ENCODE results near the gene TMEM115. TPM values are rescaled to one million over a fixed set of nuclear protein-coding genes. Genes with fewer than 3 reads are reported as not detected.

Gene TMEM115
- total and polyA plus RNA-seq, 2 of the 4 experiments (the other 2 are of a cell fraction): 35.3 to 47.3 TPM

- H3K36me3 ChIP-seq (ENCODE audit: control insufficient read depth, insufficient read depth, low read length): peaks cover 32% of the 10 kb centered on the region
- H3K27me3 ChIP-seq (ENCODE audit: control insufficient read depth, insufficient read depth, low read length): no peaks in the 10 kb centered on the region
- peak overlapping the region; percentile 17; the same call in 1 of the 2 replicates for H3K9ac ChIP-seq (ENCODE audit: low read depth, low read length)
- no peak overlapping the region for H2BK15ac ChIP-seq (ENCODE audit: low read depth, low read length)
- H3K4me2 ChIP-seq (ENCODE audit: low read depth, low read length): peak overlapping the region; percentile 48; the same call in 1 of the 2 replicates
- POLR2A ChIA-PET (ENCODE audit: unreplicated experiment): interaction anchor here (0.6 kb wide), 1 partner anchor 1214 kb away, joined by 16 read pairs; no protein-coding TSS in a partner anchor
- peaks cover 51% of the 10 kb centered on the region for H4K20me1 ChIP-seq (ENCODE audit: insufficient read depth, low read length)
- H2BK20ac ChIP-seq (ENCODE audit: low read depth, low read length): no peak overlapping the region
- peak overlapping the region in 1 of 2 experiments; percentile 74; a peak in 1 of 4 replicates for H4K8ac ChIP-seq (ENCODE audit: low read depth in 2 of 2, low read length in 2 of 2)
- no peak overlapping the region for H3K14ac ChIP-seq (replicated peaks; ENCODE audit: low read depth, low read length)
- CTCF ChIA-PET: interaction anchor here (0.7 to 1.0 kb wide), 3 partner anchors 10 to 81 kb away, joined by 3 read pairs; no protein-coding TSS in a partner anchor
- peaks cover 21% of the 10 kb centered on the region for H3K9me1 ChIP-seq (ENCODE audit: insufficient read depth, low read length)
- H2AK9ac ChIP-seq (replicated peaks; ENCODE audit: low read depth, low read length, poor library complexity): peak overlapping the region; percentile 63
- BruUV-seq (replicated peaks): no TSS peak
- H3K79me1 ChIP-seq (ENCODE audit: low read depth in 1 of 2, low read length in 2 of 2): peaks cover 39 to 62% of the 10 kb centered on the region in 2 experiments
- no peak overlapping the region for H3K4me3 ChIP-seq (ENCODE audit: insufficient read depth, low read depth, low read length)
- H3K4ac ChIP-seq (ENCODE audit: low read depth, low read length): peak overlapping the region; percentile 1
- WGBS, 2 experiments (ENCODE audit: extremely low coverage in 2 of 2, insufficient read length in 1 of 2): 80% methylated on average over 1 of the region's 12 CpGs; no CpG with 5 or more reads in 1 of the 2 experiments
- H4K5ac ChIP-seq (ENCODE audit: low read depth, low read length): no peak overlapping the region
- no peaks in the 10 kb centered on the region for H3K9me3 ChIP-seq (ENCODE audit: control insufficient read depth, insufficient read depth, low read length)
- H3K27ac ChIP-seq (ENCODE audit: insufficient read depth, low read length): peak overlapping the region; percentile 14; the same call in 1 of the 2 replicates
- no peak overlapping the region for H2AFZ ChIP-seq (replicated peaks; ENCODE audit: low read length, poor library complexity)
- in situ Hi-C loops (cut with MboI; ENCODE audit: low sequenced_read_pairs): loop anchor here (25.0 kb wide), 3 partner anchors 1053 to 1828 kb away; partner anchors contain the start of genes ABHD14B, GPR62, MANF and PCBP4
- intact Hi-C loops (cut with micrococcal nuclease): no loop called here
- peak overlapping the region; percentile 5; the same call in 1 of the 2 replicates for H2AK5ac ChIP-seq (ENCODE audit: low read depth, low read length)
- H3K4me1 ChIP-seq (ENCODE audit: control insufficient read depth, insufficient read depth, low read length): peaks cover 19% of the 10 kb centered on the region
- H3K18ac ChIP-seq (ENCODE audit: low read depth, low read length): no peak overlapping the region
- DNase-seq (peak; percentile 86), ATAC-seq (ENCODE audit: low read depth) (no peak)
- dilution Hi-C loops (cut with HindIII; ENCODE audit: low sequenced_read_pairs, unreplicated experiment): no loop called here
- no peak overlapping the region for H3K56ac ChIP-seq (ENCODE audit: extremely low read depth, insufficient read depth, low read length)
- TF ChIP-seq FOS (IDR thresholded peaks at IDR 0.05; ENCODE audit: low read depth, low read length): no peak
- TF ChIP-seq POLR2A (IDR thresholded peaks at IDR 0.05; ENCODE audit: low read depth, low read length): peak; percentile 57
- H4K91ac ChIP-seq (ENCODE audit: insufficient read depth, low read depth, low read length): no peak overlapping the region
- H2BK5ac ChIP-seq (ENCODE audit: low read depth, low read length, poor library complexity, severe bottlenecking): no peak overlapping the region
- no peak overlapping the region for H2BK120ac ChIP-seq (ENCODE audit: low read depth, low read length)
- H3K23ac ChIP-seq (ENCODE audit: low read depth, low read length): no peak overlapping the region
These were observed 25.5 kb downstream of the TMEM115 start for GRCh38 chr3:50333744-50334328.
